ENCODE results near the gene PDE9A. TPM values are rescaled to one million over a fixed set of nuclear protein-coding genes. Genes with fewer than 3 reads are reported as not detected.

Gene PDE9A
- total RNA-seq, 1 donor from 2014 or later = 27.4 TPM

DNA sequence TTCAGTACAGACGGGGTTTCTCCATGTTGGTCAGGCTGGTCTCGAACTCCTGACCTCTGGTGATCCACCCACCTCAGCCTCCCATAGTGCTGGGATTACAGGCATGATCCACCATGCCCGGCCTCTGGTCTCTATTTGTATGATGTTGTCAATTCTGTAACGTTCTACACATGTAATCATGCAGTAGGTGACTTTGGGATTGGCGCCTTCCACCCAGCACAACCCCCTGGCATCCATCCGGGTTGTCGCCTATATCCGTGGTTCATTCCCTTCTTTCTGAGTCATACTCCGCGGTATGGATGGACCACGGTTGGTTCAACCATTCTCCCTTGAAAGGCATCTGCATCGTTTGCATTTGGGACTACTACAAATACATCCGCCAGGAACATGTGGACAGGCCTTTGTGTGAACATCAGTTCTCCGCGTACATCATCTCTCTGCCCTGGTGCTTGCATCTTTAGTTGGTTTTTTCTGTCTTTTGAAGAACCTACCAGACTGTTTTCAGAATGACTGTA is 72.1 kb downstream of the PDE9A start:
- Mint-ChIP-seq H3K27me3 (ENCODE audit: low read depth) (no peaks in the 10 kb centered on the region), H3K36me3 (peaks cover 26% of the 10 kb centered on the region), H3K4me3 (no peak overlapping the region), H3K9me3 (peaks cover 10% of the 10 kb centered on the region), H3K4me1 (peaks cover 14% of the 10 kb centered on the region), H3K27ac (no peak overlapping the region)
- TF ChIP-seq, protein P1, sequence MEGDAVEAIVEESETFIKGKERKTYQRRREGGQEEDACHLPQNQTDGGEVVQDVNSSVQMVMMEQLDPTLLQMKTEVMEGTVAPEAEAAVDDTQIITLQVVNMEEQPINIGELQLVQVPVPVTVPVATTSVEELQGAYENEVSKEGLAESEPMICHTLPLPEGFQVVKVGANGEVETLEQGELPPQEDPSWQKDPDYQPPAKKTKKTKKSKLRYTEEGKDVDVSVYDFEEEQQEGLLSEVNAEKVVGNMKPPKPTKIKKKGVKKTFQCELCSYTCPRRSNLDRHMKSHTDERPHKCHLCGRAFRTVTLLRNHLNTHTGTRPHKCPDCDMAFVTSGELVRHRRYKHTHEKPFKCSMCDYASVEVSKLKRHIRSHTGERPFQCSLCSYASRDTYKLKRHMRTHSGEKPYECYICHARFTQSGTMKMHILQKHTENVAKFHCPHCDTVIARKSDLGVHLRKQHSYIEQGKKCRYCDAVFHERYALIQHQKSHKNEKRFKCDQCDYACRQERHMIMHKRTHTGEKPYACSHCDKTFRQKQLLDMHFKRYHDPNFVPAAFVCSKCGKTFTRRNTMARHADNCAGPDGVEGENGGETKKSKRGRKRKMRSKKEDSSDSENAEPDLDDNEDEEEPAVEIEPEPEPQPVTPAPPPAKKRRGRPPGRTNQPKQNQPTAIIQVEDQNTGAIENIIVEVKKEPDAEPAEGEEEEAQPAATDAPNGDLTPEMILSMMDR (IDR thresholded peaks at IDR 0.05; ENCODE audit: unreplicated experiment) = no peak
- DNase-seq (ENCODE audit: low spot score in 2 of 2, unreplicated experiment in 2 of 2) = no peak

DNA sequence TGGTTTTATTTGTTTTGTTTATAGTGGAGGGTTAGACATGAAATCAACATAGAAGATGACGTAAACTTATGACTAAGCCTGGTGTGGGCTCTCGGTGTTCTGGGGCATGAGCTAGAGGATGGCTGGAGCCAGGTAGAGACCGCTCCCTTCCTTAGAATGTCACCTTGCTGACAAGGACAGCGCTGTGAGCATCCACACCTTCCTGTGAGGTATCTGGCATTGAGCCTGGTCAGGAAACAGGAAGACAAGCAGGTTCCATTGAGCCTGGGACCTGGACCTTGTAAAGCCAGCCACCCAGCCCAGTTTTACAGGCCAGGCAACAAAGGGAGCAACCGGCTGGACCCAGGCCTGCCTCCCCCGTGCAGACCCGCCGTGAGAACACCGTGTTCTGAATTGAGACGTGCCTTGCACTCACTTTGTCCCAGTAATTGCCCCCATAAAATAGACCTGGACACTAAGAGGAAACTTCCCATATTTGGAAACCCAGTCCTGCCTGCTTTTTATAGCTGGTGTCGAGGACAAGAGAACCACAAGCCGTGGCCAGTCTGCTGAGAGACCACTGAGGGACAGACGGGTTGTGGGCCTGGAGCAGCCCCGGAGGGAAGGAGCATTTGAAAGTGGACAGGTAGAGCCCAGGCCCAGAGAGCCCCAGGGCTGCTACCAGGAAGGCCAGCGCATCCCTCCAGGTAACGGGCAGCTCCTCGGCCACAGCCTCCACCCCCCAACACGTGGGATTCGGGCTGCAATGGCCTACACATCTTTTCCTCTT is 78.0 kb downstream of the PDE9A start:
- TF ChIP-seq, protein P1 (IDR thresholded peaks at IDR 0.05; ENCODE audit: unreplicated experiment) = no peak
- DNase-seq (ENCODE audit: low spot score in 2 of 2, unreplicated experiment in 2 of 2) = no peak
- H3K4me3 Mint-ChIP-seq = no peak overlapping the region
- H3K4me1 Mint-ChIP-seq = peaks cover 2% of the 10 kb centered on the region
- peaks cover 10% of the 10 kb centered on the region for H3K9me3 Mint-ChIP-seq
- peak overlapping the region; percentile 13 for H3K27ac Mint-ChIP-seq
- peaks cover 47% of the 10 kb centered on the region for H3K36me3 Mint-ChIP-seq
- no peaks in the 10 kb centered on the region for H3K27me3 Mint-ChIP-seq (ENCODE audit: low read depth)

DNA sequence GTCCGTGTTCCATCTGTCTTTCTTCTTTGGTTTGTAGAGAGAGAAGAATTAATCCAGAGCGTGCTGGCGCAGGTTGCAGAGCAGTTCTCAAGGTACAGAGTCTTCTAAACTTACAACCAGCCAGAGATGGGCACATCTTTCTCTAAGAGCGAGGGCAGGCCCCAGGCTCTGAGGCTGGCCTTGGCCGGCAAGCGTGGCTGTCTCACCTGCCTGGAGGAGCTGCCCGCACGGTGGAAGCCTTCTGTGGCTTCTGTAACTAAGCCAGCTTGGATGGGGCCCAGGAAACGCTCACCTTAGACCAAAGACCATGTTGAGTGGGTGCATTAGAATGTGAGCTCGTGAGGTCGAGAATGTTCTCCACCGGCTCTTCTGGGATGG is 78.6 kb downstream of the PDE9A start:
- H3K9me3 Mint-ChIP-seq = peaks cover 10% of the 10 kb centered on the region
- H3K27me3 Mint-ChIP-seq (ENCODE audit: low read depth) = no peaks in the 10 kb centered on the region
- DNase-seq (ENCODE audit: low spot score in 2 of 2, unreplicated experiment in 2 of 2) = no peak
- peaks cover 2% of the 10 kb centered on the region for H3K4me1 Mint-ChIP-seq
- H3K4me3 Mint-ChIP-seq = no peak overlapping the region
- peak overlapping the region; percentile 13 for H3K27ac Mint-ChIP-seq
- TF ChIP-seq, protein P1 (IDR thresholded peaks at IDR 0.05; ENCODE audit: unreplicated experiment) = no peak
- peaks cover 49% of the 10 kb centered on the region for H3K36me3 Mint-ChIP-seq

DNA sequence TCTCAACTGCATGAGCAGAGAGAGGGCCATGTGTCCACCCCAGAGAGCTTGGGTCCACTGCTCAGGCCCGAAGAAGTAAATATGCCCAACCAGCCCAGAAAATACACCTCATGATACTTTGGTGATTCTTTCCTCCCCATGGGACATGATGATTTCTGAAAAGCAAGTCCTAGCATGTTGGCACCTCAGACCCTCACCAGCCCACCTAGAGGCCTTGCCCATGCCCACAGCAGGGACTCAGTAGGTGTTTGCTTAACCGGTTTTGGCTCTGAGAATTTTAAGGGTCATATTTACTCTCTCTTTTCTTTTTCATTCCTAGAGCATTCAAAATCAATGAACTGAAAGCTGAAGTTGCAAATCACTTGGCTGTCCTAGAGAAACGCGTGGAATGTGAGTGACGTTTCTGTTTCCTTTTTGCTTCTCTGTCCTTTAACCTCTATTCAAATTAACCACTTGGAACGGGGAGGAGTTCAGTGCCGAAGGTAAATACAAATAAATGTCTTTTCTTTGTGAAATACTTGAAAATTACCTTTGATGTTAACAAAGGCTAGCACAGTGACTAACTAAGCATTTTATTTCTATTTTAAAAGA is 79.7 kb downstream of the PDE9A start:
- H3K27ac Mint-ChIP-seq = no peak overlapping the region
- peaks cover 10% of the 10 kb centered on the region for H3K9me3 Mint-ChIP-seq
- H3K4me3 Mint-ChIP-seq = no peak overlapping the region
- DNase-seq (ENCODE audit: low spot score in 2 of 2, unreplicated experiment in 2 of 2) = no peak
- no peaks in the 10 kb centered on the region for H3K27me3 Mint-ChIP-seq (ENCODE audit: low read depth)
- TF ChIP-seq, protein P1 (IDR thresholded peaks at IDR 0.05; ENCODE audit: unreplicated experiment) = no peak
- peaks cover 2% of the 10 kb centered on the region for H3K4me1 Mint-ChIP-seq
- peaks cover 42% of the 10 kb centered on the region for H3K36me3 Mint-ChIP-seq

DNA sequence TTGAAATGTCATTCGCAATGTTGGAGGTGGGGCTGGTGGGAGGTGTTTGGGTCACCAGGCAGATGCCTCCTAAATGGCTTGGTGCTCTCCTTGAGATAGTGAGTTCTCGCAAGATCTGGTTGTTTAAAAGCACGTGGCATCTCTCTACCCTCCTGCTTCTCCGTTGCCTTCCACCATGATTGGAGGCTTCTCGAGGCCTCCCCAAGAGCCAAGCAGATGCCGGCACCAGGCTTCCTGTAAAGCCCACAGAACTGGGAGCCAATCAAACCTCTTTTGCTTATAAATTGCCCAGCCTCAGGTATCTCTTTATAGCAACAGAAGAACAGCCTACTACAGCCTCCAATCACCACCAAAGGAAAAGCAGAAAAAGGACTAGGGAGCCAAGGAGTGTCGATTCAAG is 80.5 kb downstream of the PDE9A start:
- no peak for DNase-seq (ENCODE audit: low spot score in 2 of 2, unreplicated experiment in 2 of 2)
- peaks cover 40% of the 10 kb centered on the region for H3K36me3 Mint-ChIP-seq
- peaks cover 10% of the 10 kb centered on the region for H3K9me3 Mint-ChIP-seq
- H3K4me1 Mint-ChIP-seq = peaks cover 2% of the 10 kb centered on the region
- H3K27me3 Mint-ChIP-seq (ENCODE audit: low read depth) = no peaks in the 10 kb centered on the region
- H3K4me3 Mint-ChIP-seq = no peak overlapping the region
- H3K27ac Mint-ChIP-seq = no peak overlapping the region
- TF ChIP-seq, protein P1 (IDR thresholded peaks at IDR 0.05; ENCODE audit: unreplicated experiment) = no peak

Data from mesothelial cell of epicardium (in vitro differentiated cells).